Esophagus squamous epithelium (tissue), 4 donors: ENCODE data around the gene REC8.

ENCODE experiments used
- CTCF ChIP-seq, 6 experiments: fragments of 450-650 bp in 4 of 6; fragments of 200-600 bp in 2 of 6; sonication (generic) in 2 of 6; IDR thresholded peaks; one replicate each; pipeline ENCODE4 v1.5.1; 2016 to 2019; ENCODE audit warnings: antibody characterized with exemption in 6 of 6, mild to moderate bottlenecking in 4 of 6, moderate library complexity in 4 of 6
- POLR2A ChIP-seq, 4 donors: fragments of 450-650 bp; IDR thresholded peaks; one replicate each; pipeline ENCODE4 v1.6.1; 2017; ENCODE audit warnings: antibody characterized with exemption in 4 of 4, mild to moderate bottlenecking in 4 of 4, moderate library complexity in 3 of 4

DNA sequence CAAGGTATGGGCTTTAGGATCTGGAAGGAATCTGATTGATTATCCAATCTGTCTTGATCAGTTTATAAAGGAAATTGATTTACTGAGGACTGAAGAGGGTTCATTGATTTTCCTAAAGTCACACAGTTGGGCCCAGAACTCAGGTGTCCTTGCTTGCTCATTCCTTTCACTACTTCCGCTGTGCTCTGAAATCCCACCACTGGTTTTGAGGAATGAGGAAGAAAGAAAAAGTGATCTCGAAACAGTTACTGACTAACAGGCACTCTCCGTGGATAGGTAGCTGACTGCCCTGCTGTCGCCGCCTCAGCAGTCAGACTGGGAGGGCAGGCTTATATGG, 41.5 kb upstream of the REC8 start, which contains the start of gene FITM1:
- no peak for TF ChIP-seq POLR2A (IDR thresholded peaks at IDR 0.05)
- no peak for TF ChIP-seq CTCF (IDR thresholded peaks at IDR 0.05)
